ENCODE measurements around the gene FBXO31. TPM values are rescaled to one million over a fixed set of nuclear protein-coding genes. Genes with fewer than 3 reads are reported as not detected.

FBXO31 gene
- total and polyA plus RNA-seq, 10 of the 15 experiments (the other 5 are each of a cell fraction or from before 2014, with no cell fraction given), result 0.19 to 33.1 (median 10.3) TPM

DNA sequence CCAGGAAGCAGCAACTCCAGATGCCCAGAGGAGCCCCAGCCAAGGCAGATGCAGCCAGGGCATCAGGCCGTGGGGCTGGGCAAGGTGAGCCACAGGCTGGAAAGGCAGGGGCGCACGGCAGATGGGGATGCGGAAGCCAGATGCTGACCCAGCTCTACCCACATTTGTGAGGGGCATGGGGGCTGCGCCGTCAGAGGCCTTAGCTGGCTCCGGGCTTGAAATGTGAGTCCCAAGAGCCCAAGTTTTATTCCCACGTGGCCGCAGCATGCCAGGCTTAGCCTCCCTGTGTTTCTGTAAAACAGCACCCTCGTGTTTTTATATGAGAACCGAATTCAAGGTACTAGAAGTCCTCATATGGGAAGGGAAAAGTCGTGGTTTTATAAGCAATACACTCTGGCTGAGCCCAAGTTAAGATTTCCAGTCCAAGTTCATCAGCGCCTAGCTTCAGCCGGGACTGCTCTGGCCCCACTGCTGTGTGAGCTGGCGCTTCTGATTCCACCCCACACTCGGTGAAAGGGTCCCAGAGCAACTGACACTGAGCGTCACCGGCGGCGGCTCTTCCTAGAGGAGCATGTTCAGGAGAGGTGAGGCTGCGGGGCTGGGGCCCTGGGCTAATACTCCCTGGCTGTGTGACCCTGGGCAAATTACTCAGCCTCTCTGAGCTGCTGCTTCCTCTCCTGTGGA lies 59.7 kb downstream of the FBXO31 start:
- BruUV-seq (replicated peaks), result no TSS peak
- intact Hi-C loops (cut with micrococcal nuclease; ENCODE audit: unreplicated experiment) (no loop called here), in situ Hi-C loops (cut with MboI) (no loop called here)
- Histone ChIP-seq H3K4me1 (ENCODE audit: control insufficient read depth, insufficient read depth, low read length) (peaks cover under 1% of the 10 kb centered on the region), H3K27ac (ENCODE audit: control insufficient read depth, insufficient read depth) (no peak overlapping the region), H3K4me3 (no peak overlapping the region), H3K27me3 (replicated peaks in 1 of 2; ENCODE audit: control insufficient read depth in 2 of 2, insufficient read depth in 2 of 2, low read length in 1 of 2) (no peaks in the 10 kb centered on the region), H3K9me3 (replicated peaks; ENCODE audit: control insufficient read depth, insufficient read depth, low read length) (no peaks in the 10 kb centered on the region), H3K4me2 (ENCODE audit: control insufficient read depth, insufficient read depth) (no peak overlapping the region), H3K79me2 (ENCODE audit: control insufficient read depth, insufficient read depth, low read length) (no peaks in the 10 kb centered on the region), H3K9ac (ENCODE audit: control insufficient read depth, insufficient read depth, low read length) (no peak overlapping the region), H4K20me1 (ENCODE audit: control insufficient read depth, insufficient read depth) (no peaks in the 10 kb centered on the region; the same call in 1 of the 2 replicates), H3K36me3 (ENCODE audit: control insufficient read depth in 2 of 2, insufficient read depth in 2 of 2, low read length in 1 of 2) (peaks cover 0 to 6% of the 10 kb centered on the region in 2 experiments; a peak in 2 of 4 replicates), H2AFZ (ENCODE audit: control insufficient read depth, low read depth, low read length) (no peak overlapping the region)
- ChIA-PET RAD21 (ENCODE audit: unreplicated experiment) (no interaction called here), POLR2A (interaction anchor here (0.6 kb wide), 1 partner anchor 49 kb away, joined by 3 read pairs; no protein-coding TSS in a partner anchor), SMC1A (ENCODE audit: uncharacterized antibody, unreplicated experiment) (interaction anchor here (1.2 kb wide), 1 partner anchor 57 kb away, joined by 3 read pairs; no protein-coding TSS in a partner anchor), CTCF (interaction anchor here (2.6 kb wide), 1 partner anchor 71 kb away, joined by 11 read pairs; no protein-coding TSS in a partner anchor)
- no peak for ATAC-seq
- no peak for DNase-seq (ENCODE audit: low read depth, low spot score)
- FAIRE-seq, result no peak
- TF ChIP-seq, protein P1, sequence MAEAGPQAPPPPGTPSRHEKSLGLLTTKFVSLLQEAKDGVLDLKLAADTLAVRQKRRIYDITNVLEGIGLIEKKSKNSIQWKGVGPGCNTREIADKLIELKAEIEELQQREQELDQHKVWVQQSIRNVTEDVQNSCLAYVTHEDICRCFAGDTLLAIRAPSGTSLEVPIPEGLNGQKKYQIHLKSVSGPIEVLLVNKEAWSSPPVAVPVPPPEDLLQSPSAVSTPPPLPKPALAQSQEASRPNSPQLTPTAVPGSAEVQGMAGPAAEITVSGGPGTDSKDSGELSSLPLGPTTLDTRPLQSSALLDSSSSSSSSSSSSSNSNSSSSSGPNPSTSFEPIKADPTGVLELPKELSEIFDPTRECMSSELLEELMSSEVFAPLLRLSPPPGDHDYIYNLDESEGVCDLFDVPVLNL (IDR thresholded peaks at IDR 0.05; ENCODE audit: low read depth, low read length), result no peak
- no peak for TF ChIP-seq HDAC6 (IDR thresholded peaks at IDR 0.05; ENCODE audit: unreplicated experiment)
- no peak for TF ChIP-seq EZH2 (IDR thresholded peaks at IDR 0.05; ENCODE audit: borderline replicate concordance, control insufficient read depth, low read depth, low read length)
- no peak for TF ChIP-seq GABPA (IDR thresholded peaks at IDR 0.05; ENCODE audit: low read depth)
- TF ChIP-seq BMI1 (IDR thresholded peaks at IDR 0.05; ENCODE audit: borderline replicate concordance), result no peak
- TF ChIP-seq BRCA1 (IDR thresholded peaks at IDR 0.05; ENCODE audit: low read depth, low read length), result no peak
- TF ChIP-seq, protein P2, sequence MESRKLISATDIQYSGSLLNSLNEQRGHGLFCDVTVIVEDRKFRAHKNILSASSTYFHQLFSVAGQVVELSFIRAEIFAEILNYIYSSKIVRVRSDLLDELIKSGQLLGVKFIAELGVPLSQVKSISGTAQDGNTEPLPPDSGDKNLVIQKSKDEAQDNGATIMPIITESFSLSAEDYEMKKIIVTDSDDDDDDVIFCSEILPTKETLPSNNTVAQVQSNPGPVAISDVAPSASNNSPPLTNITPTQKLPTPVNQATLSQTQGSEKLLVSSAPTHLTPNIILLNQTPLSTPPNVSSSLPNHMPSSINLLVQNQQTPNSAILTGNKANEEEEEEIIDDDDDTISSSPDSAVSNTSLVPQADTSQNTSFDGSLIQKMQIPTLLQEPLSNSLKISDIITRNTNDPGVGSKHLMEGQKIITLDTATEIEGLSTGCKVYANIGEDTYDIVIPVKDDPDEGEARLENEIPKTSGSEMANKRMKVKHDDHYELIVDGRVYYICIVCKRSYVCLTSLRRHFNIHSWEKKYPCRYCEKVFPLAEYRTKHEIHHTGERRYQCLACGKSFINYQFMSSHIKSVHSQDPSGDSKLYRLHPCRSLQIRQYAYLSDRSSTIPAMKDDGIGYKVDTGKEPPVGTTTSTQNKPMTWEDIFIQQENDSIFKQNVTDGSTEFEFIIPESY (IDR thresholded peaks at IDR 0.05), result no peak
- no peak for TF ChIP-seq ZNF384 (IDR thresholded peaks at IDR 0.05; ENCODE audit: borderline replicate concordance, low read depth, low read length)
- TF ChIP-seq CBFB (IDR thresholded peaks at IDR 0.05; ENCODE audit: low read depth), result no peak
- TF ChIP-seq TCF12 (IDR thresholded peaks at IDR 0.05; ENCODE audit: low read depth, low read length), result no peak
- no peak for TF ChIP-seq TBL1XR1 (IDR thresholded peaks at IDR 0.05; ENCODE audit: low read depth, low read length)
- no peak for TF ChIP-seq CHD1 (IDR thresholded peaks at IDR 0.05; ENCODE audit: low read depth, low read length)
- TF ChIP-seq, protein P3, sequence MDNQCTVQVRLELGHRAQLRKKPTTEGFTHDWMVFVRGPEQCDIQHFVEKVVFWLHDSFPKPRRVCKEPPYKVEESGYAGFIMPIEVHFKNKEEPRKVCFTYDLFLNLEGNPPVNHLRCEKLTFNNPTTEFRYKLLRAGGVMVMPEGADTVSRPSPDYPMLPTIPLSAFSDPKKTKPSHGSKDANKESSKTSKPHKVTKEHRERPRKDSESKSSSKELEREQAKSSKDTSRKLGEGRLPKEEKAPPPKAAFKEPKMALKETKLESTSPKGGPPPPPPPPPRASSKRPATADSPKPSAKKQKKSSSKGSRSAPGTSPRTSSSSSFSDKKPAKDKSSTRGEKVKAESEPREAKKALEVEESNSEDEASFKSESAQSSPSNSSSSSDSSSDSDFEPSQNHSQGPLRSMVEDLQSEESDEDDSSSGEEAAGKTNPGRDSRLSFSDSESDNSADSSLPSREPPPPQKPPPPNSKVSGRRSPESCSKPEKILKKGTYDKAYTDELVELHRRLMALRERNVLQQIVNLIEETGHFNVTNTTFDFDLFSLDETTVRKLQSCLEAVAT (IDR thresholded peaks at IDR 0.05), result no peak
- TF ChIP-seq DPF2 (IDR thresholded peaks at IDR 0.05), result no peak
- TF ChIP-seq MXI1 (IDR thresholded peaks at IDR 0.05; ENCODE audit: low read depth, low read length), result no peak
- no peak for TF ChIP-seq SIX5 (IDR thresholded peaks at IDR 0.05; ENCODE audit: low read depth, low read length, severe bottlenecking)
- WGBS (ENCODE audit: insufficient coverage, insufficient replicate concordance, low lambda C conversion rate, missing lambda C conversion rate), result 82% methylated on average over 21 of the region's 21 CpGs
